Tibial nerve (tissue), 4 donors: Measurements from ENCODE around the gene AGPAT1. TPM values are rescaled to one million over a fixed set of nuclear protein-coding genes. Genes with fewer than 3 reads are reported as not detected.

Experiments used
- DNase-seq, 2 donors: peaks; one replicate each; pipeline ENCODE4 v3.0.0-alpha.2; 2019; ENCODE audit warnings: low spot score in 2 of 2
- H3K27ac ChIP-seq, 4 donors: fragments of 200-600 bp; sonication (generic) in 3 of 4; one replicate each; pipeline ENCODE4 v1.5.1; 2017 to 2019; ENCODE audit warnings: mild to moderate bottlenecking in 1 of 4
- H3K27me3 ChIP-seq, 2 donors: fragments of 200-600 bp; sonication (generic) in 1 of 2; one replicate each; pipeline versions ENCODE4 v1.5.1 to v1.6.0; 2017 to 2019
- H3K36me3 ChIP-seq, 3 donors: fragments of 200-600 bp; sonication (generic); one replicate each; pipeline ENCODE4 v1.5.1; 2018 to 2019
- H3K4me1 ChIP-seq, 4 donors: fragments of 200-600 bp; sonication (generic) in 3 of 4; one replicate each; pipeline ENCODE4 v1.5.1; 2017 to 2019
- H3K4me3 ChIP-seq, 4 donors: fragments of 200-600 bp; sonication (generic) in 3 of 4; one replicate each; pipeline ENCODE4 v1.5.1; 2017 to 2019; ENCODE audit warnings: mild to moderate bottlenecking in 1 of 4, moderate library complexity in 1 of 4
- H3K9me3 ChIP-seq, 4 donors: fragments of 200-600 bp; sonication (generic) in 3 of 4; one replicate each; pipeline ENCODE4 v1.5.1; 2017 to 2019
- CTCF ChIP-seq, 5 experiments: fragments of 200-600 bp in 3 of 5; fragments of 450-650 bp in 2 of 5; sonication (generic) in 3 of 5; IDR thresholded peaks; one replicate each; pipeline ENCODE4 v1.5.1; 2016 to 2019; ENCODE audit warnings: antibody characterized with exemption in 5 of 5, mild to moderate bottlenecking in 3 of 5, moderate library complexity in 2 of 5
- EP300 ChIP-seq, 2 donors: sonication (generic); formaldehyde crosslinking; IDR thresholded peaks; one replicate each; pipeline ENCODE4 v1.6.1; 2017; ENCODE audit warnings: antibody characterized with exemption in 2 of 2, mild to moderate bottlenecking in 1 of 2
- POLR2A ChIP-seq, 2 donors: fragments of 450-650 bp; IDR thresholded peaks; one replicate each; pipeline ENCODE4 v1.6.1; 2017; ENCODE audit warnings: antibody characterized with exemption in 2 of 2, mild to moderate bottlenecking in 2 of 2, moderate library complexity in 2 of 2
- WGBS, 2 donors: methylation state at CpG; one replicate each; pipeline ENCODE4 v1.1.5; 2018; 5-methylcytosine and 5-hydroxymethylcytosine counted together
- total RNA-seq, 4 donors: library from RNA; depleted of rRNA; stranded (reverse); fragments of >200 nt; gene quantifications; one replicate each; pipeline ENCODE4 v1.1.0, GENCODE V29; 2016

AGPAT1 gene
- total RNA-seq, 4 donors from 2014 or later: 45.3 to 52.2 (median 48.1) TPM

GRCh38 chr6:32137454-32137853 lies 38.4 kb downstream of the AGPAT1 start:
- H3K27ac ChIP-seq: no peak overlapping the region
- no peaks in the 10 kb centered on the region for H3K9me3 ChIP-seq
- TF ChIP-seq CTCF (IDR thresholded peaks at IDR 0.05) (no peak), EP300 (IDR thresholded peaks at IDR 0.05) (no peak), POLR2A (IDR thresholded peaks at IDR 0.05) (no peak)
- peaks cover 0 to 3% (median 0%) of the 10 kb centered on the region in 4 donors for H3K4me1 ChIP-seq
- H3K36me3 ChIP-seq: no peaks in the 10 kb centered on the region
- DNase-seq: no peak
- no peaks in the 10 kb centered on the region for H3K27me3 ChIP-seq
- no peak overlapping the region for H3K4me3 ChIP-seq

GRCh38 chr6:32133786-32134185 lies 42.1 kb downstream of the AGPAT1 start:
- peaks cover 0 to 17% (median 9%) of the 10 kb centered on the region in 4 donors for H3K4me1 ChIP-seq
- no peaks in the 10 kb centered on the region for H3K36me3 ChIP-seq
- no peak overlapping the region for H3K27ac ChIP-seq
- H3K4me3 ChIP-seq: no peak overlapping the region
- TF ChIP-seq CTCF (IDR thresholded peaks at IDR 0.05) (no peak), EP300 (IDR thresholded peaks at IDR 0.05) (no peak), POLR2A (IDR thresholded peaks at IDR 0.05) (no peak)
- DNase-seq: no peak
- no peaks in the 10 kb centered on the region for H3K9me3 ChIP-seq
- no peaks in the 10 kb centered on the region for H3K27me3 ChIP-seq
- 82 to 83% methylated on average over 4 of the region's 4 CpGs for WGBS, 2 donors

- TF ChIP-seq POLR2A (IDR thresholded peaks at IDR 0.05) (no peak), EP300 (IDR thresholded peaks at IDR 0.05) (no peak), CTCF (IDR thresholded peaks at IDR 0.05) (no peak)
- DNase-seq: no peak
- H3K27me3 ChIP-seq: no peaks in the 10 kb centered on the region
- H3K36me3 ChIP-seq: no peaks in the 10 kb centered on the region
- no peaks in the 10 kb centered on the region for H3K9me3 ChIP-seq
- H3K4me3 ChIP-seq: no peak overlapping the region
- H3K4me1 ChIP-seq: peaks cover 0 to 29% (median 18%) of the 10 kb centered on the region in 4 donors
- H3K27ac ChIP-seq: no peak overlapping the region
Observed at GRCh38 chr6:32132110-32132509, 43.8 kb downstream of the AGPAT1 start.

DNA sequence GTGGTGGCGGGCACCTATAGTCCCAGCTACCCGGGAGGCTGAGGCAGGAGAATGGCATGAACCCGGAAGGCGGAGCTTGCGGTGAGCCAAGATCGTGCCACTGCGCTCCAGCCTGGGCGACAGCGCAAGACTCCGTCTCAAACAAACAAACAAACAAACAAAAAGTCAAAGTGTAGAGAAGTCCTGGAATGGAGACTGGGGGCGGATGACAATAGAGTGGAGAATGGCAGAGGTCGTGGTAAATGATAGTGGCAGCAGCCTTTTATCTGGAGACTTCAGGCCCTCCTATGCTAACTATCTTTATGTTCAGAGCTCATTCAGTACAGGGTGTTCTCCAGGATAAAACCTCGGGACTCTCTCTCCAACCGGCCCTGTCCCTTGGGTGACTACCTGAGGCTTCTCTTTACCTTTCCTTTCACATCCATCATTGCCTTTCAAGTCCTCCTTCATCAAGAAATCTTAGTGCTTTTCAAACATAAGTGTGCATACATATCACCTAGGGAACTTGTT lies 44.4 kb downstream of the AGPAT1 start:
- Histone ChIP-seq H3K27me3 (no peaks in the 10 kb centered on the region), H3K9me3 (no peaks in the 10 kb centered on the region), H3K36me3 (peaks cover 0 to 2% (median 0%) of the 10 kb centered on the region in 3 donors), H3K4me1 (peaks cover 0 to 31% (median 25%) of the 10 kb centered on the region in 4 donors), H3K27ac (no peak overlapping the region), H3K4me3 (no peak overlapping the region)
- WGBS, 2 donors: 87 to 88% methylated on average over 14 of the region's 14 CpGs
- no peak for DNase-seq
- TF ChIP-seq CTCF (IDR thresholded peaks at IDR 0.05) (no peak), EP300 (IDR thresholded peaks at IDR 0.05) (no peak), POLR2A (IDR thresholded peaks at IDR 0.05) (no peak)

- TF ChIP-seq EP300 (IDR thresholded peaks at IDR 0.05) (no peak), POLR2A (IDR thresholded peaks at IDR 0.05) (no peak), CTCF (IDR thresholded peaks at IDR 0.05) (no peak)
- DNase-seq: peak; percentile 67 to 87
Observed at GRCh38 chr6:32129297-32130088, 46.4 kb downstream of the AGPAT1 start.

More at GRCh38 chr6:32129297-32130088, 46.4 kb downstream of the AGPAT1 start:
- H3K36me3 ChIP-seq: peaks cover 0 to 22% (median 0%) of the 10 kb centered on the region in 3 donors
- peak overlapping the region; percentile 54 to 97 (median 68) for H3K4me3 ChIP-seq
- no peaks in the 10 kb centered on the region for H3K27me3 ChIP-seq
- H3K9me3 ChIP-seq: no peaks in the 10 kb centered on the region
- peak overlapping the region; percentile 69 to 94 (median 82) for H3K27ac ChIP-seq
- WGBS, 2 donors: 29 to 32% methylated on average over 22 of the region's 22 CpGs
- peaks cover 0 to 44% (median 27%) of the 10 kb centered on the region in 4 donors for H3K4me1 ChIP-seq
